ENCODE measurements around the gene SYT9.

Gene SYT9

DNA sequence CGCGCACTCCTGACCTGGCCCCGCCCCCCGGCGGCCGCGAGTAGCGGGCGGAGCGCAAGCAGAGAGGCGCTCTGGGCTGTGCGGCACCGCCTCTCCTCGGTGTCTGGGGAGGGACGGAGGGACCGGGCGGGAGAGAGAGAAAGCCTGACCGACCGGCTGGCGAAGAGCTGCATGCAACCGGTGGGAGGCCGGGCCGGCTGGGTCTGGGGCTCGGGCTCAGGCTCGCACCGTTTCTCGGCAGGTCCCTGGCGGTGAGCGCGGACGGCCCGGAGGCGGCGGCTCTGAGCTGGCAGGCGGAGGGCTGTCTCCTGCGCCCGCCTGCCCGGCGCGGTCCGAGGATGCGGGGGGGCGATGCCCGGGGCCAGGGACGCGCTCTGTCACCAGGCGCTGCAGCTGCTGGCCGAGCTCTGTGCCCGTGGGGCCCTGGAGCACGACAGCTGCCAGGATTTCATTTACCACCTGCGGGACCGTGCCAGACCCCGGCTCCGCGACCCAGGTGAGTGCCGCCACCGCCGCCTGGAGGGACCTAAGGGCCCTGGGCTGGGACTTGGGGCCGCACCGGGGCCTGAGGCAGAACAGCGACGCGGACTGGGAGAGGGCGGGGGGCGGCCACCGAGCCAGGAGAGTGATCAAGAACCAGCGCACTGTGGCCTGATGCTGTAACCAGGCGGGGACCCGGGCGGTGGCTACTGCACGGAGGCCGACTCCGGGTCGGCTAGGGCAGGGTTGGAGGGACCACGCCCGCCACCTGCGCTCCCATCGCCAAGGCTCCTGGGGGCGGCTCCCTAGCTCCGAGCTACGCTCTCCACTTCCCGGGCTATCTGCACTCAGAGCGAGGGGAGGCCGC is at the start of gene SYT9:
Gene SYT9, plus strand, starts transcription at position 69 of the 847 bp plus-strand sequence. Its CDS starts 283 bp downstream, at position 352.
- no peak for DNase-seq

DNA sequence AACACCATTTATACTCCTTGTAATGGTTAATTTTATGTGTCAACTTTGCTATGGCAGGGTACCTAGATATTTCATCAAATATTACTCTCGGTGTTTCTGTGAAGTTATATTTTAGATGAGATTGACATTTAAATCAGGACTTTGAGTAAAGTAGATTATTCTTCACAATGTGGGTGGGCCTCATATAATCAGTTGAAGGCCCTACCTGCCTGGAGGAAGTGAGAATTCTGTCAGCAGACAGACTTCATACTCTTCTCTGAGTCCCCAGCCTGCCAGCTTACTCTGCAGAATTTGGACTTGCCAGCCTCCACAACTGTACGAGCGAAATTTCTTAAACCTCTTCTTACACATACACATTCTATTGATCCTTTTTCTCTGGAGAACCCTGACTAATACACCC is 49.3 kb upstream of the SYT9 start:
- no peak for DNase-seq

DNA sequence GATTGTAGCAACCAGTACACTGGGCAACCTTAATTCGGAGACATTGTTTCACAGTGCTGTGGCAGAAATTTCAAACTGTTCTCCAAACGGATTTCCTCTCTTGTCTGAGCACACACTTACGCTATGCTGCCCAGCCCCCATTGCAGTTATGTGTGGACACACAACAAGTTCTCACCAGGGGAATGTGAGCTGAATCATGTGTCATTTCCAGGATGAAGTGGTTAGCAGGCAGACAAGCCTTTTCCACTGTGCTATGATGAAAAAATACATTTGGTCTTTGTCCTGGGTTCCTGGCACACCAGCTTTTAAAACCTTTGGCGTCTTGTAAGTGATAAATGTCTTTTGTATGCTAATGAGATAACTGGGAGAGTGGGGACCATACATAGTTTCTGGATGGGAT is 46.9 kb upstream of the SYT9 start:
- DNase-seq, result no peak

GRCh38 chr11:7208391-7208790 is 43.3 kb upstream of the SYT9 start:
- no peak for DNase-seq

DNA sequence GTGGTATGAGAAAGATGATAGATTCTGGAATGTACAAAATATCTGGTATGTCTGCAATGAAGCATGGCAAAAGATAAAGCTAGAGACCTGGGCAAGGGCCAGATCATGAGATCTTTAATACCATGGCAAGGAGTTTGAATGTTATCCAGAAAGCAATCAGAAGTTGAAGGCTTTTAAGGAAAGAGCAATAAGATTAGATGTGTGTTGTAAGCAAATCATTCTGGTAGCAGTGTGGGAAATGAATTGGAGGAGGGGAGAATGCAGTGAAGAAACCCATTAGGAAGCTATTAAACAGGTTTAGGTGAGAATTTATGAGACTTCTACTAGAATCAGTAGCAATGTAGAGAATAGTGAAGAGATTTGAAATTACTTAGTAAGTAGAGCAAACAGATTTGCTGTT is 32.2 kb upstream of the SYT9 start:
- no peak for DNase-seq

- no peak for DNase-seq
Measured at GRCh38 chr11:7220636-7221035, 31.1 kb upstream of the SYT9 start.

- DNase-seq, result no peak
Measured at GRCh38 chr11:7222619-7223018, 29.1 kb upstream of the SYT9 start.

DNA sequence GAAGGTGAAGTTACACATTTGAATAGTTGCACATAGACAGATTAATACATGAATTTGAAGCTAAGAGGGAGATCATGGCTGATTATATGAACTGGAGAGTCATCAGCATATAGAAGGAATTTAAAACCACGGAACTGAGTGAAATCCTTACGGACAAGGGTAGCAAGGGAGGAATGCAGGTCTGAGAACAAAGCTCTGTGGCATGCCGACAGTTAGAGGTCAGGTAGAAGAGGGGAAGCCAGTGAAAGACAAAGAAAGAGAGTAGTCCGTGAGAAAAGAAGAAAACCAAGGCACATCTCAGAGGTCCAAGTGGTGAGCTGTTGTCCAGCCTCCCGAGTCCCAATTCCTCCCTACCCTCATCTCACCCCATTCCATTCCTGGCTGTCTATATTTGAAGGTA is 11.8 kb upstream of the SYT9 start:
- no peak for DNase-seq

- DNase-seq, result no peak
Measured at GRCh38 chr11:7245341-7245740, 6.4 kb upstream of the SYT9 start.

GRCh38 chr11:7246179-7246578 is 5.5 kb upstream of the SYT9 start:
- no peak for DNase-seq

- DNase-seq, result no peak
Measured at GRCh38 chr11:7250166-7250565, 1.5 kb upstream of the SYT9 start.

DNA sequence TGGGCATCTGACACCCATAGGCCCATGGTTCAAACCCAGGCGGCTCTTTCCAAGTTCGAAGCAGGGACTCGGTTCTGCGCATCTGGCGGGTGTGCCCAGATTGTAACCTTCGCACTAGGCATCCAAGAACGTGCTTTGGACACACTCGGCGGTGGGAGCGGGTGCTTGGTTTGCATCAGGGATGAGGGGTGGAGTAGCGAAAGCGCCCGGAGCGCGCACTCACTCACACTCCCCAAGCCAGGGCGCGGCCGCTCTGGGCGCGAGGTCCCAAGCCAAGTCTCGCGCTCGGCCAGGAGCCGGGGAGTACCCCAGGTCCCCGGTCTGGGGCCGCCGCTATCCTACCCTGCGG is 243 bp upstream of the SYT9 start:
- DNase-seq, result no peak

GRCh38 chr11:7252683-7253213 is 1.0 kb downstream of the SYT9 start:
- DNase-seq, result no peak

- DNase-seq, result no peak
Measured at GRCh38 chr11:7253800-7254199, 2.1 kb downstream of the SYT9 start.

GRCh38 chr11:7254731-7255291 is 3.1 kb downstream of the SYT9 start:
- no peak for DNase-seq

DNA sequence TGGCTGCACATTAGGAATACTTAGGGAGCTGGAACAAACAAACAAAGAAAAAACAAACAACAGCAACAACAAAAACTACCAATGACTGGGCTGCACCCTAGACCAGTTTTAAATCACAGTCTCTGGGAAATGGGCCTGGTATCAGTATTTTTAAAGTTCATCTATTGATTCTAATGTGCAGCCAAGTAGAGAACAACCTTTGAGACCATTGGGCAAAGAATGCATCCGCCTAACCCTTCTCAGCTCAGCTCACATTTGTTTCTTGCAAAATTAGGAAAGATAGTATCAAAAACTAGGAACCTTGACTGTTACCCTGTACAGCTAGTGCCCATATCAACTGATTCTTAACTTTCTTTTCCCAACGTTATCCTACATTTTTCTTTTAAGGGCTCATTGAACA is 5.2 kb downstream of the SYT9 start:
- no peak for DNase-seq

DNA sequence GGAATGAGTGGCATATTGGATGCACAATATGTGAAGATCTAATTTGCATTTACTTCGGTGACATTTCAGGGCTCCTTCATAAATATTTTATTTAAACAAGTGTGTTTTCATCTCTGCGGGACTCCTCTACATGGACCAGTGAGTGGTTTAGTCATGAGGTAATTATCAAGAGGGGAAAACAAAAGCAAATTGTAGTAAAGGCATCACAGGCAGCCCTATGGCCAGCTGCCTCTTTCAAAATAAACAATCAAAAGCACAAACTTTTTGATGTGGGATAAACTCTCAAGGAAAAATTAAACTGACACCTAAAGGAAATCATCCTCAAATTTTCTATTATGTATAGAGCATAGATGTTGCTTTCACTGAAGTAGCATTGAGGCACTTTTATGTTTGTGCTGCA is 6.0 kb downstream of the SYT9 start:
- DNase-seq, result no peak

DNA sequence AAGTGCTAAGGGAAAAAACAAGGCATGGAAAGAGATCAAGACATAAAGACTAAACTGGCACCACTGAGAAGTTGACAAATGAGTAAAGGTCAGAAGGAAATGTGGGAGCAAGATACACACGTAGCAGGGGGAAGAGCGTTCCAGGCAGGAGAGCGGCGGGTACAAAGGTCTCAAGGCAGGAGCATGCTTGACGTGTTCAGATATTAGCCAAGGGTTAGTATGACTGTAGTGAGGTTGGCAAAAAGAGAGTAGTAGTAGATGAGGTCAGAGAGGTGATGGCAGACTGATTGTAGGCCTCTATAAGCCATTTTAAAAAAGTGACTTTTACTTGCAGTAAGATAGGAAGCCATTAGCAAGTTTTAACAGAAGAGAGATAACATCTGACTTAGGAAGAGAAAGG is 9.9 kb downstream of the SYT9 start:
- DNase-seq, result no peak

- DNase-seq, result no peak
Measured at GRCh38 chr11:7262672-7263071, 11.0 kb downstream of the SYT9 start.

GRCh38 chr11:7263842-7264241 is 12.1 kb downstream of the SYT9 start:
- no peak for DNase-seq

DNA sequence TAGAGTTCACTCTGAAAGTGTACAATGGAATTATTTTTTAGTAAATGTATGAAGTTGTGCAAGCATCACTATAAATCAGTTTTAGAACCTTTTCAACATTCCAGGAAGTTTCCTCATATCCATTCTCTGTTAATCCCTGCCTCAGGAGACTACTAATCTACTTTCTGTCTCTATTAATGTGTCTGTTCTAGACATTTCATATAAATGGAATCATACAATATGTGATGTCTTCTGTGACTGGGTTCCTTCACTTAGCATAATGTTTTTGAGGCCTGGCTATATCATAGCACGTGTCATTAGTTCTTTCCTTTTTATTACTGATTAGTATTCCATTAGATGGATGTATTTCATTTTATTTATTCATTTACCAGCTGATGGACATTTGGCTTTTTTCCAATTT is 17.1 kb downstream of the SYT9 start:
- no peak for DNase-seq

DNA sequence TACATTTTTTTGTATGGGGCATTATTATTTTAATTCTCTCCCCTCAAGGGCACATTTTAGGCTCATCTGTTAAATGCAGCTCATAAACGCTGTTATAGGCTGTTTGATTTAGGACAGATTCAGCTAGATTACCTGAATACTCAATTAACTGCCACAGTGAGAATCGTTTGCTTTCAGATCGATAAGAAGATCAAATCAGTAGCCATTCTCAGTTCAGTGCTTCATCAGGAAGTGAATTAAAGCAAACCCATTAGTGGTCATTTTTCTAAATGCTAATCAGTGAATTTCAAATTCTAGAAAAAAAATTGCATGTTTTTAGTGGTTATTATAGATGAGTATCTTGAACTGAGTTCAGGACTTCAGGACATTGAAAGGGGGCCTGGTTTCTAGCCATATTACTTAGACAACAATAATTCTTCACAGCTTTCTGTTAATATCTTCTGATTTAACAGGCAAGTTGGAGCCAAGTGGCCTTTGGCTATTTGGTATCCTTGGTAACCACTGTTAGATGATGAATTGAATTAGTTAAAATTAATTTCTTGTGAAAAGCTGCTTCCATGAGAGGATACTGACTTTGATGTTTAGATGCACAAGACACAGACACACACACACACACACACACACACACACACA is 18.6 kb downstream of the SYT9 start:
- no peak for DNase-seq

DNA sequence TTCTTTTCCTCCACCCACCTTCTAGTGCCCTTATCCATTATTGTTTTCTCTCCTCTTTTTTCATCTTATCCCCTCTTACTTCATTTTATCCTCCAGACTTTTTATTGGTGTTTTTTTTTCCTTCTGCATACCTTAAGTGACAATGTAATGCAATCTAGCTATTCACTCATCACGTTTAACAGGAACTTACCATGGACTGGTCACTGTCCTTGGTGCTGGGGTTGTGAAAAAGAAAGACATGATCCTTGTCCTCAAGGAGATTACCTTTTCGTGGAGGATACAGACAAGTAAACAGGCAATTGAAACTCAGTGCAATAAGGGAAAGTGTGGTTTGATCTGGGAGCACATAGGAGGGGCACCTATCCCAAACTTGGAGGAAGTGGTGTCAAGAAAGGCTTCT is 20.7 kb downstream of the SYT9 start:
- DNase-seq, result no peak

DNA sequence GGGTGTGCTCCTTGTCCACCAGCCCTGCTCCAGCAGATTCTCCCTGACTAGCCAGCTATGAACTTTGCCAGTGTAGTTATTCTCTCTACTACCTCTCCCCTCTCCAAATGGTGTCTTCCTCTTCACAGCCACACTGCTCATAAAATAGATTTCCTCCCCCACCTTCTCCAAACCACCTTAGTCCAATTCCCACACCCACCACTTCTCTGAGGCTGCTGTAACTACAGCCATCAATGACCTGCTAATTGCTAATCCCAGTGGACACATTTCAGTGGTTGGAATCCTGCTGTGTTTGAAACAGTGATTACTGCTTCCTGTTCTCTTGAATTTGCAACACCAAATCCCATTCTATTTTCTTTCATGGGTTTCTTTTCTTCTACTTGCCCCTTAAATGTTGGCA is 23.4 kb downstream of the SYT9 start:
- DNase-seq, result no peak
